Epithelial cell of prostate (primary cell): ENCODE data around the gene ATRAID.

Source experiments
- DNase-seq: peaks from one replicate; pipeline ENCODE4 v3.0.0-alpha.2; 2011; ENCODE audit warnings: low read depth, low spot score
- H3K27ac ChIP-seq: fragments of 450-650 bp; 2 replicates; pipeline ENCODE4 v1.5.1; 2017; ENCODE audit warnings: mild to moderate bottlenecking

Gene ATRAID

DNA sequence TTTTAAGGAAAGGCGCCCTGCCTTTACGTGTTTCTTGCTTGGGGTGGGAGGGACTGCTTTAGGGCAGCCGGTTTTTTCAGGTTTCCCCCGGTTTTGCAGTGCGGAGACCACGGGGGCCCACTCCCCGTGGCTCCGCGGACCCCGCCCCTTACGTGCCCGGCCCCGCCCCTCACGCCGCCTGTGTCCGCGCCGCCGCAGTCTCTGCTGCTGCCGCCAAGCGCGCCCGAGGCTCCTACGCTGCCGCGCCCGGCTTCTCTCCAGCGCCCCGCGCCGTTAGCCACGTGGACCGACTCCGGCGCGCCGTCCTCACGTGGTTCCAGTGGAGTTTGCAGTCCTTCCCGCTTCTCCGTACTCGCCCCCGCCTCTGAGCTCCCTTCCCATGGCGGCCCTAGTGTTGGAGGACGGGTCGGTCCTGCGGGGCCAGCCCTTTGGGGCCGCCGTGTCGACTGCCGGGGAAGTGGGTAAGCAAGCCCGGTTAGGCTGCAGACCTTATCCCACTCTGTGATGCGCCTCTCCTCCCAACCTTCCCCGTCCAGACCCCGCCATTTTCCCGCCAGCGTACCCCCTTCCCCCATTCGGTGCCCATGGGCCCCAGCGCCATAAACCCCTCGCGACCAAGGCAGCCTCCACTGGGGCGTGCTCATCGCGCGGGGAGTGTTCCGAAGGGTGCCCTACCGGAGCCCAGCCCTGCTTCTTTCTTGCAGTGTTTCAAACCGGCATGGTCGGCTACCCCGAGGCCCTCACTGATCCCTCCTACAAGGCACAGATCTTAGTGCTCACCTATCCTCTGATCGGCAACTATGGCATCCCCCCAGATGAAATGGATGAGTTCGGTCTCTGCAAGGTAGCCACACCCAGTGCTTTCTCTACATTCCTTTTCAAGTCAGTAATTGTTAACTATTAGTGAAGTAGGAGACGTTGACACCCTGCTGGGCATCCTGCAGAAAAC, 5.6 kb downstream of the ATRAID start, which contains the start of gene CAD:
TSS of gene CAD (plus strand) at position 197 of the 949 bp plus-strand sequence. CDS start at position 380, 183 bp downstream.
- DNase-seq, result no peak
- H3K27ac ChIP-seq, result peak within 1 kb of the TSS; percentile 43

DNA sequence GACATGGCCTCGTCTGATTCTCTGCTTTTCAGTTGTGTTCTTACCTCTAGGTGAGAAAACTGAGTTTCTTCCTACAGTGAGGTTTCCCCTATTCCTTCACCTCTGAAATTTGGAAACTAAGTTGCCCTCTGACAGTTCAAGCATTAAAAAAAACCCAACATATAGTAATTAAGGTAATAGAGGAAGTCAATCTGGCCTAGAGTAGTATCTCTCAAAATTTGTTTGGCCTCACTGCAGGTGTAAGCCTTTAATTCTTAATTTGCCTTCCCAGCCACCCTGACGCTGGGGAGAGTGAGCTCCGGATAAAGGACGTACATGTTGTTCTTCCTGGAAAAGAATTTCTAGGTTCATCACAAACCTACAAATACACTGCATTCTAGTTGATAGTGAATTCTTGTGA, 6.8 kb downstream of the ATRAID start:
- H3K27ac ChIP-seq, result no peak overlapping the region
- no peak for DNase-seq

GRCh38 chr2:27219091-27219490, 7.2 kb downstream of the ATRAID start:
- H3K27ac ChIP-seq, result no peak overlapping the region

DNA sequence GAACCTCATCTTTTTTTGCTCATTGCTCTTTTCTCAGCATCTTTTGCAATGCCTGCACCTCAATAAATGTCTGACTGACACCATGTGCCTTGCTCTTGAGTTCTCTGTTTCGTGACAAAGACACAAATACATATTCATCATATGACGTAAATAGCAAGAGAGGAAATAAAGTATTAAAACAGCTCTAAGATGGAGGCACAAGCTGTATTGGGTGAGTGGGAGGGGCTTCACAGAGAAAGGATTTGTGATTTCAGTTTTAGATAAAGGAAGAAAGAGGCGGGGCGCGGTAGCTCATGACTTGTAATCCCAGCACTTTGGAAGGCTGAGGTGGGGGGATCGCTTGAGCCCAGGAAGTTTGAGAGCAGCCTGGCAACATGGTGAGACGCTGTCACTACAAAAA, 8.2 kb downstream of the ATRAID start:
- no peak overlapping the region for H3K27ac ChIP-seq
- DNase-seq, result no peak

More at GRCh38 chr2:27219091-27219490, 7.2 kb downstream of the ATRAID start:
- DNase-seq, result no peak

DNA sequence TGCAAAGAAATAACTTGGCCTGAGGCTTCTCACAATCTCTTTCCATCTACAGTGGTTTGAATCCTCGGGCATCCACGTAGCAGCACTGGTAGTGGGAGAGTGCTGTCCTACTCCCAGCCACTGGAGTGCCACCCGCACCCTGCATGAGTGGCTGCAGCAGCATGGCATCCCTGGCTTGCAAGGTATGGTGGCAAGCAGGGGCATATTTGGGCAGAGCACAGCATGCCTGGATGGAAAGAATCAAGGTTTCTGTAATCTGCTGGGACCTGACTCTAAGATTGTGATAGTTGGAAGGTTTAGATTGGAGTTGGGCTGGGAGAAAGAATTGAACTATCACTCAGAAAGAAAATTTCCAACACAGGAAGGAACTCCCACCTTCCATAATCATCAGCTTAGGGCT, 9.3 kb downstream of the ATRAID start:
- no peak overlapping the region for H3K27ac ChIP-seq
- DNase-seq, result no peak

GRCh38 chr2:27222407-27222806, 10.6 kb downstream of the ATRAID start:
- no peak for DNase-seq
- H3K27ac ChIP-seq, result no peak overlapping the region

DNA sequence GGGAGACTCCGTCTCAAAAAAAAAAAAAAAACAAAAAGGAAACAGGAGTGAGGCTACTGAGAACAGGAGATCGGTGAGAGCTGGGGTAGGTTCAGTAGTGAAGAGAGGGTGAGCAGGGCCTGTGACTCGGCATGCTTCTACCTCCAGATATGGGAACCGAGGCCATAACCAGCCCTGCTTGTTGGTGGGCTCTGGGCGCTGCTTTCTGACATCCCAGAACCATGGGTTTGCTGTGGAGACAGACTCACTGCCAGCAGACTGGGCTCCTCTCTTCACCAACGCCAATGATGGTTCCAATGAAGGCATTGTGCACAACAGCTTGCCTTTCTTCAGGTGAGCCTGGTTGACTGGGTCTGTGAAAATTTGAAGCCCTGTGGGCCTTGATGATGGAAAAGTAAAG, 11.6 kb downstream of the ATRAID start:
- H3K27ac ChIP-seq, result no peak overlapping the region
- DNase-seq, result no peak

DNA sequence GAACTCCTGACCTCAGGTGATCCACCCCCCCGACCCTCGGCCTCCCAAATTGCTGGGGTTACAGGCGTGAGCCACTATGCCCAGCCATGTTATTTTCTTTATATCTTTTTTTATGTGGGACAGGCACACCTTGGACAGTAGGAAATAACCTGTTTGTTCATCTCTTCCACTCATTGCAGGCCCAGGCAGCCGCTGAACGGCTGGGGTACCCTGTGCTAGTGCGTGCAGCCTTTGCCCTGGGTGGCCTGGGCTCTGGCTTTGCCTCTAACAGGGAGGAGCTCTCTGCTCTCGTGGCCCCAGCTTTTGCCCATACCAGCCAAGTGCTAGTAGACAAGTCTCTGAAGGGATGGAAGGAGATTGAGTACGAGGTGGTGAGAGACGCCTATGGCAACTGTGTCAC, 13.7 kb downstream of the ATRAID start:
- DNase-seq, result no peak

GRCh38 chr2:27227501-27227900, 15.7 kb downstream of the ATRAID start:
- no peak overlapping the region for H3K27ac ChIP-seq
- DNase-seq, result no peak

More for the DNA sequence above, 13.7 kb downstream of the ATRAID start:
- no peak overlapping the region for H3K27ac ChIP-seq

GRCh38 chr2:27231921-27232320, 20.1 kb downstream of the ATRAID start:
- DNase-seq, result no peak
- no peak overlapping the region for H3K27ac ChIP-seq

DNA sequence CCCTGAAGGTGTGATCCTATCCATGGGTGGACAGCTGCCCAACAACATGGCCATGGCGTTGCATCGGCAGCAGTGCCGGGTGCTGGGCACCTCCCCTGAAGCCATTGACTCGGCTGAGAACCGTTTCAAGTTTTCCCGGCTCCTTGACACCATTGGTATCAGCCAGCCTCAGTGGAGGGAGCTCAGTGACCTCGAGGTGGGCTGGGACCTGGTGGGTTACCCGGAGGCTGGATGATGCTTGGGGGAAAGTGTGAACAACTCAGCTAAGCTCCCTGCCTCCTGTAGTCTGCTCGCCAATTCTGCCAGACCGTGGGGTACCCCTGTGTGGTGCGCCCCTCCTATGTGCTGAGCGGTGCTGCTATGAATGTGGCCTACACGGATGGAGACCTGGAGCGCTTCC, 21.5 kb downstream of the ATRAID start:
- no peak overlapping the region for H3K27ac ChIP-seq
- DNase-seq, result no peak

DNA sequence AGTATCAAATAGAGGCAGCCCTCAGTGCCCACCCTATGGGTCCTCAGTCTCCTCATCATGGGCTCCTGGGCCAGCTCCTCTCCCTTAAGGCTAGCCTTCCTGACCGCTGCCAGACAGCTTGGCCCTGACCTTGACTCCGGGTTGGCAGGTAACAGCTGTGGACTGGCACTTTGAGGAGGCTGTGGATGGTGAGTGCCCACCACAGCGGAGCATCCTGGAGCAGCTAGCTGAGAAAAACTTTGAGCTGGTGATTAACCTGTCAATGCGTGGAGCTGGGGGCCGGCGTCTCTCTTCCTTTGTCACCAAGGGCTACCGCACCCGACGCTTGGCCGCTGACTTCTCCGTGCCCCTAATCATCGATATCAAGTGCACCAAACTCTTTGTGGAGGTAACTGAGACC, 24.3 kb downstream of the ATRAID start:
- no peak overlapping the region for H3K27ac ChIP-seq
- no peak for DNase-seq

DNA sequence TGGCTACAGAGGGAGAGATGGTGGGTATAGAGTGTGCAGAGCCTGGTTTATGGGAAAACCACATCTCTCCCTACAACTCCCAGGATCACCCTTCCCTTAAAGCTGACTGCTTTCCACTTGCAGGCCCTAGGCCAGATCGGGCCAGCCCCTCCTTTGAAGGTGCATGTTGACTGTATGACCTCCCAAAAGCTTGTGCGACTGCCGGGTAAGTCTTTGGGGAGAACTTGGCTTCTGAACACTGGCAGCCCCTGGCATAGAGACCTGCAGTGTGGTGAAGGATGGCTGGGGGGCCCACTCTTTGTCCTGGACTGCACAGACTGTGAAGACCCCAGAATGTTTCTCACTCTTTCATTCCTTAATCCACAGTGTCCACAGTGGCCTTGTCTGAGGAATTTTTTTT, 24.8 kb downstream of the ATRAID start:
- H3K27ac ChIP-seq, result no peak overlapping the region
- no peak for DNase-seq

DNA sequence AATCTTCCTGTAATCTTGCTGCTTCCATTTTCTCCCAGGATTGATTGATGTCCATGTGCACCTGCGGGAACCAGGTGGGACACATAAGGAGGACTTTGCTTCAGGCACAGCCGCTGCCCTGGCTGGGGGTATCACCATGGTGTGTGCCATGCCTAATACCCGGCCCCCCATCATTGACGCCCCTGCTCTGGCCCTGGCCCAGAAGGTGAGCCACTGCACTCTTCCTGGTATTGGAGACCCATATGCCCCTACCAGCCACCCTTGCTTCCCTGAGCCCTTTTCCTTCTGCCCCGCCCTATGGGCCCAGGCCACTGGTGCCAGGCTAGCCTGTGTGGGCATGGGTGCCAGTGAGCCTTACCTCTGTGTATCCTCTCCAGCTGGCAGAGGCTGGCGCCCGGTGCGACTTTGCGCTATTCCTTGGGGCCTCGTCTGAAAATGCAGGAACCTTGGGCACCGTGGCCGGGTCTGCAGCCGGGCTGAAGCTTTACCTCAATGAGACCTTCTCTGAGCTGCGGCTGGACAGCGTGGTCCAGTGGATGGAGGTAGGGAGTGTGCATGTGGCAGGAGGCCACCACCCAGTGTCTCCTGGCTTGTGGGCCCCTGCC, 25.6 kb downstream of the ATRAID start:
- DNase-seq, result no peak
- H3K27ac ChIP-seq, result no peak overlapping the region

GRCh38 chr2:27238976-27239375, 27.1 kb downstream of the ATRAID start:
- no peak for DNase-seq
- H3K27ac ChIP-seq, result no peak overlapping the region

DNA sequence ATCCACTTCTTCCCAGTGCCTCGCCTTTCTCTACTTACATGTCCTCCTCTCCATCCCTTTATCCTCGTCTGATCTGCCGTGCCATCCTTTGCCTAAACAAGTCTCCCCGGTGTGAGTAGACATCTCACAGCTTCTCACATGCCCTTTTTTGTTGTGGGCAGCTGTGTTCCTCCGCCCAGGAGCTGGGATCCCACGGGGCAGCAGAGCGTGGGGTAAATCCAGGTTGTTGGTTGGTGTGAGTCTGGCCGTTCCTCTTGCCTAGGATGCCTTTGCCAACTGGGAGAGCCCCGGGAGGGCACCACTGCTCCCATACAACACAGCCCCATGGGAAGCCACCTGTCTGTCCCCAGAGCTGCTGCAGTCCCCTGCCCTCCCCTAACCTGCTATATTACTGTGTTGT, 28.6 kb downstream of the ATRAID start:
- no peak overlapping the region for H3K27ac ChIP-seq
- DNase-seq, result no peak

DNA sequence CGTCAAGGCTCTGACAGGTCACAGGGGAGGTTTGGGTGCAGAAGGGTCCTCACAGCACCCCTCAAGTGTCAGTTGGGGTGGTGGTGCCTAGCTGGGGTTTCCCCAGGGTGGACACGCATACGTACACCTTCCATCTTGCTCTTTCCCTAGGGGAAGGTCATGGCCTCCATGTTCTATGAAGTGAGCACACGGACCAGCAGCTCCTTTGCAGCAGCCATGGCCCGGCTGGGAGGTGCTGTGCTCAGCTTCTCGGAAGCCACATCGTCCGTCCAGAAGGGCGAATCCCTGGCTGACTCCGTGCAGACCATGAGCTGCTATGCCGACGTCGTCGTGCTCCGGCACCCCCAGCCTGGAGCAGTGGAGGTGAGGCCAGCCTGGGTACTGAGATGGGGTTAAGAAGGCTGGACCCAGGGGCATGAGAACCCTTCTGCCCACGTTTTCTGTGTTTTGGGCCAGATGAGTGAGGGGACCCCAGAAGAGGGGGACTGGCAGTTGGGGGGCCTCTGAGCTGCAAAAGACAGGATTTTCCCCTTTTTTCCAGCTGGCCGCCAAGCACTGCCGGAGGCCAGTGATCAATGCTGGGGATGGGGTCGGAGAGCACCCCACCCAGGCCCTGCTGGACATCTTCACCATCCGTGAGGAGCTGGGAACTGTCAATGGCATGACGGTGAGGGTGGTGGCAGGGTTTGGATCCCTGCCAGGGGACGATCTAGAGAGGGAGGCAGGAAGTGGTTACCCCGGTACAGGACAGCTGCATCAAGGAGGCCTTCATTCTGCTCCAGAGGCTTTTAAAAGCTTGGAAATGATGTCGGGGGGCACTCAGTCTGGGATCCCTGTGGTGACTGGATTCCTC, 30.1 kb downstream of the ATRAID start:
- DNase-seq, result no peak
- H3K27ac ChIP-seq, result no peak overlapping the region

DNA sequence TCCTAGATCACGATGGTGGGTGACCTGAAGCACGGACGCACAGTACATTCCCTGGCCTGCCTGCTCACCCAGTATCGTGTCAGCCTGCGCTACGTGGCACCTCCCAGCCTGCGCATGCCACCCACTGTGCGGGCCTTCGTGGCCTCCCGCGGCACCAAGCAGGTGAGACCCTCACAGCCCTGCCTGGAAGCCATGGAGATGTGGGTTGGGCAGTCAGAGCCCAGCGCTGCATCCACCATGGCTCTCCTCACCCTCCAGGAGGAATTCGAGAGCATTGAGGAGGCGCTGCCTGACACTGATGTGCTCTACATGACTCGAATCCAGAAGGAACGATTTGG, 30.7 kb downstream of the ATRAID start:
- DNase-seq, result no peak
- no peak overlapping the region for H3K27ac ChIP-seq

DNA sequence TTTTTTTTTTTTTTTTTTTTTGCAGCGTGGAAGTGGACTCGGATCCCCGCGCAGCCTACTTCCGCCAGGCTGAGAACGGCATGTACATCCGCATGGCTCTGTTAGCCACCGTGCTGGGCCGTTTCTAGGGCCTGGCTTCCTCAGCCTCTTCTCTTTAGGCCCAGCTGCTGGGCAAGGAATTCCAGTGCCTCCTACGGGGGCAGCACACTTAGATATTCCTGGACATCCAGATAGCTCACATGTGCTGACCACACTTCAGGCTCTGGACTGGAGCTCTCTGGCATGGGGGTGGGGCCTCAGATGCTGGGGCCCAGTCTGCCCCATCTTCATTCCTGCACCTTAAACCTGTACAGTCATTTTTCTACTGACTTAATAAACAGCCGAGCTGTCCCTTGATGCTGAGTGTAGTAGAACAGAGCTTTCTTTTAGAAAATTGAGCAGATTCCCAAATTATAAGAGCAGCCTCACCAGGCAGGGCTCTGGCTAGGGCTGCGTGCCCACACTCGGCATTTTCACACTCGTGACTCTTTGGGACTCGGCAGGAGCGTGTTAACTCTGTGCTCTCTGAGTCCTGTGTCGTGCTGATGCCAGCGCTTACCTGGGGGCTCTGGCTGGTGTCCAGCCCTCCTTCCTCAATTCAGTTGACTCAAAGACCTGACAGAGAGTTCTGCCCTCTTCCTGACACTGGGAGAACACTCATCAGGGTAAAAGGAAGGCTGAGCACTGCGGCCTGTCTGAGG, 31.7 kb downstream of the ATRAID start:
- no peak for DNase-seq

GRCh38 chr2:27245116-27245515, 33.3 kb downstream of the ATRAID start:
- no peak for DNase-seq
- H3K27ac ChIP-seq, result no peak overlapping the region

More for the DNA sequence above, 31.7 kb downstream of the ATRAID start:
- no peak overlapping the region for H3K27ac ChIP-seq
